ENCODE data around the gene CDIP1. TPM values are rescaled to one million over a fixed set of nuclear protein-coding genes. Genes with fewer than 3 reads are reported as not detected.

The CDIP1 gene
- total RNA-seq, 2 donors from 2014 or later = 41.8 to 64.4 TPM

- Histone ChIP-seq H3K27ac (ENCODE audit: low read depth, low read length) (no peak overlapping the region), H3K9ac (ENCODE audit: extremely low read depth, low read length, poor library complexity, severe bottlenecking) (no peak overlapping the region), H3K36me3 (ENCODE audit: control insufficient read depth, insufficient read depth, low read length) (peaks cover 12% of the 10 kb centered on the region), H3K27me3 (ENCODE audit: control insufficient read depth, insufficient read depth, low read length, poor library complexity, severe bottlenecking) (no peaks in the 10 kb centered on the region), H3K9me3 (ENCODE audit: control insufficient read depth, low read length) (peaks cover 15% of the 10 kb centered on the region), H3K4me1 (ENCODE audit: control insufficient read depth, insufficient read depth, low read length) (no peaks in the 10 kb centered on the region), H3K4me3 (ENCODE audit: low read length) (peak overlapping the region; percentile 84)
- peaks cover 7% of the 10 kb centered on the region for H3K4me1 Mint-ChIP-seq
- H3K9me3 Mint-ChIP-seq = peaks cover 22% of the 10 kb centered on the region
- no peak for TF ChIP-seq CTCF (conservative IDR thresholded peaks at IDR 0.05)
- H3K27me3 Mint-ChIP-seq (ENCODE audit: insufficient read depth) = peaks cover 21% of the 10 kb centered on the region
- no peak overlapping the region for H3K4me3 Mint-ChIP-seq
- WGBS, 2 experiments (ENCODE audit: insufficient coverage in 1 of 2, insufficient read length in 1 of 2) = 95 to 100% methylated on average over 2 of the region's 2 CpGs
- H3K36me3 Mint-ChIP-seq (ENCODE audit: low read depth) = peaks cover 15% of the 10 kb centered on the region
- no peak overlapping the region for H3K27ac Mint-ChIP-seq
- DNase-seq = no peak
Measured at GRCh38 chr16:4539716-4540284, 1.2 kb upstream of the CDIP1 start.

- Mint-ChIP-seq H3K4me1 (peaks cover 8% of the 10 kb centered on the region), H3K4me3 (peak overlapping the region; percentile 73), H3K9me3 (peaks cover 22% of the 10 kb centered on the region), H3K27me3 (ENCODE audit: insufficient read depth) (peaks cover 21% of the 10 kb centered on the region), H3K36me3 (ENCODE audit: low read depth) (peaks cover 26% of the 10 kb centered on the region), H3K27ac (peak overlapping the region; percentile 66)
- Histone ChIP-seq H3K36me3 (ENCODE audit: control insufficient read depth, insufficient read depth, low read length) (peaks cover 19% of the 10 kb centered on the region), H3K4me3 (ENCODE audit: low read length) (peak overlapping the region; percentile 84), H3K9me3 (ENCODE audit: control insufficient read depth, low read length) (peaks cover 15% of the 10 kb centered on the region), H3K27me3 (ENCODE audit: control insufficient read depth, insufficient read depth, low read length, poor library complexity, severe bottlenecking) (no peaks in the 10 kb centered on the region), H3K4me1 (ENCODE audit: control insufficient read depth, insufficient read depth, low read length) (no peaks in the 10 kb centered on the region), H3K9ac (ENCODE audit: extremely low read depth, low read length, poor library complexity, severe bottlenecking) (peak overlapping the region; percentile 63), H3K27ac (ENCODE audit: low read depth, low read length) (no peak overlapping the region)
- peak; percentile 81 for DNase-seq
- no peak for TF ChIP-seq CTCF (conservative IDR thresholded peaks at IDR 0.05)
- 8 to 10% methylated on average over 34 to 74 of the region's 75 CpGs for WGBS, 2 experiments (ENCODE audit: insufficient coverage in 1 of 2, insufficient read length in 1 of 2)
Measured at GRCh38 chr16:4537376-4538343, 913 bp downstream of the CDIP1 start.

GRCh38 chr16:4536391-4537106 is 2.0 kb downstream of the CDIP1 start:
- WGBS, 2 experiments (ENCODE audit: insufficient coverage in 1 of 2, insufficient read length in 1 of 2) = 94 to 98% methylated on average over 10 to 15 of the region's 15 CpGs
- H3K4me1 ChIP-seq (ENCODE audit: control insufficient read depth, insufficient read depth, low read length) = no peaks in the 10 kb centered on the region
- peak overlapping the region; percentile 73 for H3K4me3 Mint-ChIP-seq
- H3K4me3 ChIP-seq (ENCODE audit: low read length) = peak overlapping the region; percentile 84
- H3K4me1 Mint-ChIP-seq = peaks cover 8% of the 10 kb centered on the region
- H3K9ac ChIP-seq (ENCODE audit: extremely low read depth, low read length, poor library complexity, severe bottlenecking) = no peak overlapping the region
- peaks cover 28% of the 10 kb centered on the region for H3K36me3 ChIP-seq (ENCODE audit: control insufficient read depth, insufficient read depth, low read length)
- no peak overlapping the region for H3K27ac Mint-ChIP-seq
- DNase-seq = no peak
- H3K9me3 ChIP-seq (ENCODE audit: control insufficient read depth, low read length) = peaks cover 15% of the 10 kb centered on the region
- peaks cover 34% of the 10 kb centered on the region for H3K36me3 Mint-ChIP-seq (ENCODE audit: low read depth)
- no peak for TF ChIP-seq CTCF (conservative IDR thresholded peaks at IDR 0.05)
- H3K27me3 ChIP-seq (ENCODE audit: control insufficient read depth, insufficient read depth, low read length, poor library complexity, severe bottlenecking) = no peaks in the 10 kb centered on the region
- peaks cover 21% of the 10 kb centered on the region for H3K27me3 Mint-ChIP-seq (ENCODE audit: insufficient read depth)
- no peak overlapping the region for H3K27ac ChIP-seq (ENCODE audit: low read depth, low read length)
- H3K9me3 Mint-ChIP-seq = peaks cover 22% of the 10 kb centered on the region
